Kidney epithelial cell (primary cell): ENCODE data around the gene SRCIN1. TPM values are rescaled to one million over a fixed set of nuclear protein-coding genes. Genes with fewer than 3 reads are reported as not detected.

Experiments used
- DNase-seq: peaks from one replicate; pipeline ENCODE4 v3.0.0-alpha.2; 2010; ENCODE audit warnings: low read depth
- H3K27me3 ChIP-seq: 2 replicates; pipeline ENCODE4 v1.6.0; 2011; ENCODE audit warnings: low read length; ENCODE audit not compliant: control insufficient read depth, insufficient read depth
- H3K36me3 ChIP-seq: 2 replicates; pipeline ENCODE4 v1.5.1; 2011; ENCODE audit warnings: low read length; ENCODE audit not compliant: control insufficient read depth, insufficient read depth
- H3K4me3 ChIP-seq: 2 replicates; pipeline ENCODE4 v1.5.1; 2011; ENCODE audit warnings: low read depth, mild to moderate bottlenecking, control low read depth, low read length
- total RNA-seq: library from RNA; depleted of rRNA; stranded (reverse); fragments of >200 nt; gene quantifications from 2 replicates; pipeline ENCODE4 v1.2.3, GENCODE V29; 2015
- TF ChIP-seq, protein P1 (sequence below): IDR thresholded peaks from 2 replicates; pipeline ENCODE4 v1.5.1; 2011; ENCODE audit warnings: mild to moderate bottlenecking, moderate library complexity, low read length, control low read depth, inconsistent platforms; ENCODE audit not compliant: insufficient read depth, poor library complexity, severe bottlenecking

SRCIN1 gene
- total RNA-seq, 1 donor from 2014 or later, result 0.84 TPM

- TF ChIP-seq, protein P1, sequence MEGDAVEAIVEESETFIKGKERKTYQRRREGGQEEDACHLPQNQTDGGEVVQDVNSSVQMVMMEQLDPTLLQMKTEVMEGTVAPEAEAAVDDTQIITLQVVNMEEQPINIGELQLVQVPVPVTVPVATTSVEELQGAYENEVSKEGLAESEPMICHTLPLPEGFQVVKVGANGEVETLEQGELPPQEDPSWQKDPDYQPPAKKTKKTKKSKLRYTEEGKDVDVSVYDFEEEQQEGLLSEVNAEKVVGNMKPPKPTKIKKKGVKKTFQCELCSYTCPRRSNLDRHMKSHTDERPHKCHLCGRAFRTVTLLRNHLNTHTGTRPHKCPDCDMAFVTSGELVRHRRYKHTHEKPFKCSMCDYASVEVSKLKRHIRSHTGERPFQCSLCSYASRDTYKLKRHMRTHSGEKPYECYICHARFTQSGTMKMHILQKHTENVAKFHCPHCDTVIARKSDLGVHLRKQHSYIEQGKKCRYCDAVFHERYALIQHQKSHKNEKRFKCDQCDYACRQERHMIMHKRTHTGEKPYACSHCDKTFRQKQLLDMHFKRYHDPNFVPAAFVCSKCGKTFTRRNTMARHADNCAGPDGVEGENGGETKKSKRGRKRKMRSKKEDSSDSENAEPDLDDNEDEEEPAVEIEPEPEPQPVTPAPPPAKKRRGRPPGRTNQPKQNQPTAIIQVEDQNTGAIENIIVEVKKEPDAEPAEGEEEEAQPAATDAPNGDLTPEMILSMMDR, result no peak
- Histone ChIP-seq H3K4me3 (no peak overlapping the region), H3K27me3 (peaks cover 72% of the 10 kb centered on the region), H3K36me3 (no peaks in the 10 kb centered on the region)
- no peak for DNase-seq
Observed at GRCh38 chr17:38583176-38583575, 22.6 kb downstream of the SRCIN1 start.

GRCh38 chr17:38582069-38582468 is 23.7 kb downstream of the SRCIN1 start:
- no peak for DNase-seq
- H3K4me3 ChIP-seq, result no peak overlapping the region
- no peaks in the 10 kb centered on the region for H3K36me3 ChIP-seq
- H3K27me3 ChIP-seq, result peaks cover 73% of the 10 kb centered on the region
- TF ChIP-seq, protein P1, result no peak

GRCh38 chr17:38579934-38580333 is 25.8 kb downstream of the SRCIN1 start:
- no peak overlapping the region for H3K4me3 ChIP-seq
- no peaks in the 10 kb centered on the region for H3K36me3 ChIP-seq
- no peak for DNase-seq
- peaks cover 71% of the 10 kb centered on the region for H3K27me3 ChIP-seq
- TF ChIP-seq, protein P1, result peak; percentile 14

DNA sequence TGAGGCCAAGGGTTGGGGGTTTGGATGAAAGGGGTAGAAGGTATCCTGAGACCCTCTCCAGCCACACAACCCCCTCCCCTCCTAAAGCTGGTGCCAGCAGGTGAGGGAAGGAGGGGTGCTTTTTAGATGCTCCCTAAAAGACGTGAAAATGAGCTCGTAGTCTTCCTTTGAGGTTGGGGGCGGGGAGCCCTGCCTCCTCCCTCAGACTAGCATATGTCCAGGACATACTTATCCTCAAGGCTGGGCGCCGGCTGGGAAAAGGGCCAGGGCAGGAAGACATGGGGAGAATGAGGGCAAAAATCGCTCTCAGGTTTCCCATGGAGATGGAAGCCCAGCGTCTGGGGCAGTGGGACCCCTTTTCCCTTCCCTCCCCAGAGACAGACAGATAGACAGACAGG is 26.7 kb downstream of the SRCIN1 start:
- Histone ChIP-seq H3K4me3 (no peak overlapping the region), H3K36me3 (no peaks in the 10 kb centered on the region), H3K27me3 (peaks cover 69% of the 10 kb centered on the region)
- no peak for DNase-seq
- TF ChIP-seq, protein P1, result no peak

GRCh38 chr17:38578229-38579082 is 27.3 kb downstream of the SRCIN1 start:
- TF ChIP-seq, protein P1, result no peak
- Histone ChIP-seq H3K36me3 (no peaks in the 10 kb centered on the region), H3K27me3 (peaks cover 74% of the 10 kb centered on the region), H3K4me3 (no peak overlapping the region)
- DNase-seq, result no peak
